ENCODE results near the gene ITFG2.

DNA sequence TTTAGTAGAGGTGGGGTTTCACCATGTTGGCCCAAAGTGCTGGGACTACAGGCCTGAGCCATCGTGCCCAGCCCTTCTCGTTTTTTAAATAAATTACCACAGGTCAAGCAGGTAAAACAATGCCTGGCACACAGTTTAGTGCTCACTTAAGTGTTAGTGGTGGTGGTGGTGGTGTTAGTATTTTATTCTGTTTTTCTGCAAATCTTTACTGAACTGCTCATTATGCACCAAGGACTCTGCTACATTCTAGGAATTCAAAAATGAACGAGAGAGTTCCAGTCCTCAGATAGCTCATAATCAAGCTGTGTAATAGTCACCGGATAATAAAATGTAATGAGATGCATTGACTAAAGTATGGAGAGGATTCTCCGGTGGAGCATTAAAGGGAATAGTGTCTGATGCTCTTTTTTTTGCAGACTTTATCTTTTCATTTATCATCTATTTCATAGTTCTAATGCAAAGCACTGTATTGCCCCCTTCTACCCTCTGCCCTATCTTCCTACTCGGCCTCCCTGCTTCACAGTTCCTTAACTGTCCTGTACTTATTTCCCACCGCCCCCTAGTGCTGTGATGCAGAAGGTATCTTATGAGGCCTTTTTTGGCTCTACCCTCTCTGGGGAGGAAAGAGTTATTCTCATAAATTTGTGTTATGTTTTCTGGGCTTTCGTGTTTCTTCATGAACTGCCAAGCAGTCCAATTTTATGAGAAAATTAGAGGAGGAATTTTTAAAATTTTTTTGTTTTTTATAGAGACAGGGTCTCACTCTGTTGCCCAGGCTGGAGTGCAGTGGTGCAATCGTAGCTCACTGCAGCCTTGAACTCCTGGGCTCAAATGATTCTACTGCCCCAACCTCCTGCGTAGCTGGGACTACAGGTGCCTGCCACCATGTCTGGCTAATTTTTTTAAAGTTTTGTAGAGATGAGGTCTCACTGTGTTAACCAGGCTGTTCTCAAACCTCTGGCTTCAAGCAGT is 1.0 kb downstream of the ITFG2 start:
- TF ChIP-seq, protein P1, sequence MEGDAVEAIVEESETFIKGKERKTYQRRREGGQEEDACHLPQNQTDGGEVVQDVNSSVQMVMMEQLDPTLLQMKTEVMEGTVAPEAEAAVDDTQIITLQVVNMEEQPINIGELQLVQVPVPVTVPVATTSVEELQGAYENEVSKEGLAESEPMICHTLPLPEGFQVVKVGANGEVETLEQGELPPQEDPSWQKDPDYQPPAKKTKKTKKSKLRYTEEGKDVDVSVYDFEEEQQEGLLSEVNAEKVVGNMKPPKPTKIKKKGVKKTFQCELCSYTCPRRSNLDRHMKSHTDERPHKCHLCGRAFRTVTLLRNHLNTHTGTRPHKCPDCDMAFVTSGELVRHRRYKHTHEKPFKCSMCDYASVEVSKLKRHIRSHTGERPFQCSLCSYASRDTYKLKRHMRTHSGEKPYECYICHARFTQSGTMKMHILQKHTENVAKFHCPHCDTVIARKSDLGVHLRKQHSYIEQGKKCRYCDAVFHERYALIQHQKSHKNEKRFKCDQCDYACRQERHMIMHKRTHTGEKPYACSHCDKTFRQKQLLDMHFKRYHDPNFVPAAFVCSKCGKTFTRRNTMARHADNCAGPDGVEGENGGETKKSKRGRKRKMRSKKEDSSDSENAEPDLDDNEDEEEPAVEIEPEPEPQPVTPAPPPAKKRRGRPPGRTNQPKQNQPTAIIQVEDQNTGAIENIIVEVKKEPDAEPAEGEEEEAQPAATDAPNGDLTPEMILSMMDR (IDR thresholded peaks at IDR 0.05), result peak; percentile 41 to 55 (median 44)
- TF ChIP-seq POLR2A (IDR thresholded peaks at IDR 0.05), result no peak
- no peak for TF ChIP-seq POLR2AphosphoS5 (IDR thresholded peaks at IDR 0.05)

All from breast epithelium (tissue), 3 donors.